Uterus (tissue), 2 donors: Measurements from ENCODE around the gene UBQLN1.

Experiments used
- POLR2A ChIP-seq, 2 donors: fragments of 450-650 bp; IDR thresholded peaks; one replicate each; pipeline ENCODE4 v1.6.1; 2016; ENCODE audit warnings: antibody characterized with exemption in 2 of 2, mild to moderate bottlenecking in 1 of 2, moderate library complexity in 1 of 2
- TF ChIP-seq, protein P1 (sequence below), 4 experiments: fragments of 200-600 bp in 2 of 4; fragments of 450-650 bp in 2 of 4; sonication (generic) in 2 of 4; IDR thresholded peaks; one replicate each; pipeline ENCODE4 v1.5.1; 2016 to 2019; ENCODE audit warnings: antibody characterized with exemption in 4 of 4, mild to moderate bottlenecking in 2 of 4, moderate library complexity in 1 of 4

GRCh38 chr9:83656032-83656680 lies 51.6 kb downstream of the UBQLN1 start:
- TF ChIP-seq, protein P1, sequence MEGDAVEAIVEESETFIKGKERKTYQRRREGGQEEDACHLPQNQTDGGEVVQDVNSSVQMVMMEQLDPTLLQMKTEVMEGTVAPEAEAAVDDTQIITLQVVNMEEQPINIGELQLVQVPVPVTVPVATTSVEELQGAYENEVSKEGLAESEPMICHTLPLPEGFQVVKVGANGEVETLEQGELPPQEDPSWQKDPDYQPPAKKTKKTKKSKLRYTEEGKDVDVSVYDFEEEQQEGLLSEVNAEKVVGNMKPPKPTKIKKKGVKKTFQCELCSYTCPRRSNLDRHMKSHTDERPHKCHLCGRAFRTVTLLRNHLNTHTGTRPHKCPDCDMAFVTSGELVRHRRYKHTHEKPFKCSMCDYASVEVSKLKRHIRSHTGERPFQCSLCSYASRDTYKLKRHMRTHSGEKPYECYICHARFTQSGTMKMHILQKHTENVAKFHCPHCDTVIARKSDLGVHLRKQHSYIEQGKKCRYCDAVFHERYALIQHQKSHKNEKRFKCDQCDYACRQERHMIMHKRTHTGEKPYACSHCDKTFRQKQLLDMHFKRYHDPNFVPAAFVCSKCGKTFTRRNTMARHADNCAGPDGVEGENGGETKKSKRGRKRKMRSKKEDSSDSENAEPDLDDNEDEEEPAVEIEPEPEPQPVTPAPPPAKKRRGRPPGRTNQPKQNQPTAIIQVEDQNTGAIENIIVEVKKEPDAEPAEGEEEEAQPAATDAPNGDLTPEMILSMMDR (IDR thresholded peaks at IDR 0.05) = no peak
- no peak for TF ChIP-seq POLR2A (IDR thresholded peaks at IDR 0.05)
